Testis (tissue), 2 donors: Measurements from ENCODE around the gene MAPK11.

Experiments
- POLR2A ChIP-seq: fragments of 450-650 bp; IDR thresholded peaks from one replicate; pipeline ENCODE4 v1.6.1; 2017; ENCODE audit warnings: antibody characterized with exemption, mild to moderate bottlenecking, moderate library complexity
- TF ChIP-seq, protein P1 (sequence below), 3 experiments: fragments of 450-650 bp in 2 of 3; fragments of 200-600 bp in 1 of 3; sonication (generic) in 1 of 3; IDR thresholded peaks; one replicate each; pipeline ENCODE4 v1.5.1; 2016 to 2019; ENCODE audit warnings: antibody characterized with exemption in 3 of 3, mild to moderate bottlenecking in 2 of 3, moderate library complexity in 1 of 3

DNA sequence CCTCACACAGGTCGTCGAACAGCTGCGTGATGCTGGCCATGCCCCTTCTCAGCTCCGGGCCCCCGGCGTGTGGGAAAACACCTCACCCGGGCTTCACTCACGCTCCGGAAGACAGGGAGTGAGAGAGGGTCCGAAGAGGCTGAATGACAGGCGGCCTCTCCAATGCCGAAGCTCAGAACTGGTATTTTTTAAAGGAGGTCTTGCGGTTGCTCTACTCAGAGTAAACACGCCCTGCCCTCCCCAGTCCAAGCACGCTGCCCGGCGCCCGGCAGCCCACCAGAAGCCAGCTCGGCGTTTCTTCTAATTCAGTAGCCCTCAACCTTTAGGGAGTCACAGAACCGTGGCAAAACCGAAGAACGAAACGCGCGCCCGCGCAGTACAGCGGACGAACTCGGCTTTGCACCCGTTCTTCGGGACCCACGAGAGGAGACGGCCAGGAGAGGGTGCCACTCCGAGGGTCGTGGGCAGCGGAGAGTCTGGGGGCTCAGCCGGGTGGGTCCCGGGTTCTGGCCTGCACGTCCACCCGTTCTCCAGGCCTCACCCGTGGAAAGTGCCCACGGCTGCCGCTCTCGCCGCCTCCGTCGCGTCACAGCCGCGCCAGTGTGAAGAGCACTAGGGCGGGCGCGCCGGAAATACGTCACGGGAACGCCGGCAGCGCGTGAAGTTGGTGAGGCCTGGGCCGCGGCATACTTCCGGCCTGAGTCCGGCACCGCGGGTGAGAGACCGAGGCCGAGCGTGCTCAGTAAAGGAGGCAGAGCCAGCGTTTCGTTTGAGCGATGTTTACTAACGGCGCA lies 25.6 kb downstream of the MAPK11 start, which contains the start of gene TUBGCP6:
- TF ChIP-seq POLR2A = peak; percentile 5
- TF ChIP-seq, protein P1, sequence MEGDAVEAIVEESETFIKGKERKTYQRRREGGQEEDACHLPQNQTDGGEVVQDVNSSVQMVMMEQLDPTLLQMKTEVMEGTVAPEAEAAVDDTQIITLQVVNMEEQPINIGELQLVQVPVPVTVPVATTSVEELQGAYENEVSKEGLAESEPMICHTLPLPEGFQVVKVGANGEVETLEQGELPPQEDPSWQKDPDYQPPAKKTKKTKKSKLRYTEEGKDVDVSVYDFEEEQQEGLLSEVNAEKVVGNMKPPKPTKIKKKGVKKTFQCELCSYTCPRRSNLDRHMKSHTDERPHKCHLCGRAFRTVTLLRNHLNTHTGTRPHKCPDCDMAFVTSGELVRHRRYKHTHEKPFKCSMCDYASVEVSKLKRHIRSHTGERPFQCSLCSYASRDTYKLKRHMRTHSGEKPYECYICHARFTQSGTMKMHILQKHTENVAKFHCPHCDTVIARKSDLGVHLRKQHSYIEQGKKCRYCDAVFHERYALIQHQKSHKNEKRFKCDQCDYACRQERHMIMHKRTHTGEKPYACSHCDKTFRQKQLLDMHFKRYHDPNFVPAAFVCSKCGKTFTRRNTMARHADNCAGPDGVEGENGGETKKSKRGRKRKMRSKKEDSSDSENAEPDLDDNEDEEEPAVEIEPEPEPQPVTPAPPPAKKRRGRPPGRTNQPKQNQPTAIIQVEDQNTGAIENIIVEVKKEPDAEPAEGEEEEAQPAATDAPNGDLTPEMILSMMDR (IDR thresholded peaks at IDR 0.05) = peak in 2 of 3 experiments; percentile 24 to 27
